WI38 (cell line): ENCODE data around the gene NR3C2.

Source experiments
- H3K4me3 ChIP-seq: 2 replicates; pipeline ENCODE4 v1.5.1; 2011; ENCODE audit warnings: low read depth, mild to moderate bottlenecking, control low read depth, low read length
- CTCF ChIP-seq: IDR thresholded peaks from 2 replicates; pipeline ENCODE4 v1.5.1; 2012; ENCODE audit warnings: low read depth, mild to moderate bottlenecking, control low read depth, low read length

The NR3C2 gene

GRCh38 chr4:148287111-148287510 lies 155.1 kb downstream of the NR3C2 start:
- TF ChIP-seq CTCF = no peak
- H3K4me3 ChIP-seq = no peak overlapping the region

GRCh38 chr4:148286012-148286411 lies 156.2 kb downstream of the NR3C2 start:
- no peak for TF ChIP-seq CTCF
- no peak overlapping the region for H3K4me3 ChIP-seq

GRCh38 chr4:148283665-148284064 lies 158.5 kb downstream of the NR3C2 start:
- no peak overlapping the region for H3K4me3 ChIP-seq
- TF ChIP-seq CTCF = no peak

- no peak overlapping the region for H3K4me3 ChIP-seq
- no peak for TF ChIP-seq CTCF
Measured at GRCh38 chr4:148278310-148278709, 163.9 kb downstream of the NR3C2 start.

- no peak for TF ChIP-seq CTCF
- no peak overlapping the region for H3K4me3 ChIP-seq
Measured at GRCh38 chr4:148275266-148275665, 166.9 kb downstream of the NR3C2 start.

GRCh38 chr4:148273501-148273986 lies 168.7 kb downstream of the NR3C2 start:
- TF ChIP-seq CTCF = no peak
- no peak overlapping the region for H3K4me3 ChIP-seq

GRCh38 chr4:148271166-148271565 lies 171.0 kb downstream of the NR3C2 start:
- no peak overlapping the region for H3K4me3 ChIP-seq
- TF ChIP-seq CTCF = no peak
